Measurements from ENCODE around the gene CREM.

Gene CREM

DNA sequence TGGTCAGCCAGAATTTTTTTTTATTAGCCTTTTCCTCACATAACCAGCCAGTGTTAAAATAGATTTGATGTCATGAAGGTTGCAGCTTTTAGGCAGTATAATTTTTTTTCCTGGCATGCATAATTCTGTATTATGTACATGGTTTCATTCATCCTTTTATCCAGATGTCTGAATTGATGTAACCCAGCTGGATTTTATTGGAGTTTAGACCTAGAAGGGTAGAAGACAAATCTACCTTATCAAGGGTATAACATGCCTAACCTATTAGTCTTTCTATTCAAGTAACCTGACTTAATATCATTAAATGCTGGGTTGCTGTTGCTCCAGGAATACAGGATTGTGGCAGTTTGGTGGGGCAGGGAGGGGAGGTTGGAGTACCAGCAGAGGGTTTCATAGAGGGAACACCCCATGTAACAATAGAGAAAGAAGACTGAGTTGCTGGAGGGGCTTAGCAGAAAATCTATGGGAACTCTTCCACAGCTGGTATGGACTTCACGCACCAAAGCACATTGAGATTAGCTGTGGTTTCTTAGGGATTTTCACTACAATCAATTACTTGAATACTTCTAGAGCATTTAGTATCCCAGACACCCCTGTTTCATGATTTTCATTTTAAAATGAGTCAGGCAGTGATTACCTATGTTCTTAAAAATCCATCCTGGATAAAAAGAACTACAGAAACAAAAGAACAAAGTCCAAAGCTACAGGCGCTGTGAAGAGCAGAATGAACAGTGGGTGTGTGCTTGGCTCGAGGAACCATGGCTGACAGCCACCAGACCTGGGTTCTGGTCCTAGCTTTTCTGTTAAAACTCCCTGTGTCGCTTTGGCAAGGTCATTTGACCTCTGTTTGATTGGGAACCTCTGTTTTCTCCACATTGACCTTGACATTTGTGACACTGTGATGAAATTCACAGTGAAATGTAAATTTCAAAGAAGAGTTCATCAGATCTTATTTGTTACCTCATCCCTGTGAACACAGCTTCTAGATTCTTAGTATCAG, 93.5 kb downstream of the CREM start:
- FAIRE-seq, result no peak
- DNase-seq (ENCODE audit: insufficient read length, low spot score), result no peak
- TF ChIP-seq PAX5 (IDR thresholded peaks at IDR 0.05; ENCODE audit: insufficient read depth, low read length, severe bottlenecking), result no peak
- TF ChIP-seq POLR2AphosphoS5 (IDR thresholded peaks at IDR 0.05; ENCODE audit: low read depth, low read length), result no peak
- no peak for TF ChIP-seq TAF1 (IDR thresholded peaks at IDR 0.05; ENCODE audit: low read depth, low read length)
- TF ChIP-seq SPI1 (IDR thresholded peaks at IDR 0.05; ENCODE audit: low read depth, low read length), result no peak
- no peak for TF ChIP-seq POLR2A (IDR thresholded peaks at IDR 0.05; ENCODE audit: low read depth, low read length)
- no peak for TF ChIP-seq POU2F2 (IDR thresholded peaks at IDR 0.05; ENCODE audit: low read depth, low read length)

DNA sequence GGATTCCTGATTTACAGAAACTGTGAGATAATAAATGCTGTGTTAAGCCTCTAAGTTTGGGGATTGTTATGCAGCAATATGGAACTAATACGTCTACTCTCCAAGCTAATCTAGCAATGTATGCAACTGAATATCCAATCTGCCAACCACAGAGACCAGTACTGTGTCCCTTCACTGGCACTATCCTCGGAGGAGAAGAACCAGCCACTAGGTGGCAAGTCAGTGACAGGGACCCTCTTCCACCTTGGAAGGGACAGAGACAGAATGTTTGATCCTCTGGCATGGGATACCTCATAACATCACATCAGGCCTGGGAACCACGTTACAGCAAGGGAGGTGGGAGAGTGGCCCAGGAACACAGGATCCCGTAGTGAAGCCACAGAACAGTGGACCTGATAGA, 96.4 kb downstream of the CREM start:
- TF ChIP-seq SPI1 (IDR thresholded peaks at IDR 0.05; ENCODE audit: low read depth, low read length), result no peak
- no peak for TF ChIP-seq POU2F2 (IDR thresholded peaks at IDR 0.05; ENCODE audit: low read depth, low read length)
- no peak for TF ChIP-seq TAF1 (IDR thresholded peaks at IDR 0.05; ENCODE audit: low read depth, low read length)
- no peak for TF ChIP-seq POLR2AphosphoS5 (IDR thresholded peaks at IDR 0.05; ENCODE audit: low read depth, low read length)
- TF ChIP-seq POLR2A (IDR thresholded peaks at IDR 0.05; ENCODE audit: low read depth, low read length), result no peak
- no peak for TF ChIP-seq PAX5 (IDR thresholded peaks at IDR 0.05; ENCODE audit: insufficient read depth, low read length, severe bottlenecking)
- DNase-seq (ENCODE audit: insufficient read length, low spot score) (no peak), FAIRE-seq (no peak)

DNA sequence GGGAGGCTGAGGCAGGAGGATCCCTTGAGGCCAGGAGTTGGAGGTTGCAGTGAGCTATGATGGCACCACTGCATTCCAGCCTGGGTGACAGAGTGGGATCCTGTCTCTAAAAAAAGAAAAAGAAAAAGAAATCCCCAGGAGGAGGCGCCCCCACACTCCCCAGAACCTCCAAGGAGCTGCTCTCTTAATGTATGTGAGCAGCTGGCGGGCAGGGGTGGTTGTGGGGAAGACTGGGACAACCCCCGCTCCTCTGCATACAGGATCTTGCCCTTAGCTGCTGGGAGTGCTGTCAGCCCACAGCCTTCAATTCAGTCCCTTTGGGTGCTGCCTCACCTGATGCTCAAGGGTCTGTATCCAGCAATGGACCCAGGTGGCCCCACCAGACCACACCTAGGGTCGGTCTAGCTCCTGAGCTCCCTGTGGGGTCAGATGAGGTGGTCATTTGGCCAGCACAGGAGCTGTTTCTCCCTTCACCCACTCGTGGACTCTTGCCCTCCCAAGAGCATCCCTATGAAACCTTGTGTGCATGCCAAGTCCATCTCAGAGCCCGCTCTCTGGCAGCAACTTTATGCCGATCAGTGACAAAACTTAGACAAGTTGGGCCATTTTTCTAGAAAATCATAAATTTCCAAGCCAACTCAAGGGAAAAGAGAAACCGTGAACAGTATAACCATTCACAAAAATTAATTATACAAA, 97.5 kb downstream of the CREM start:
- no peak for TF ChIP-seq POLR2AphosphoS5 (IDR thresholded peaks at IDR 0.05; ENCODE audit: low read depth, low read length)
- no peak for TF ChIP-seq POU2F2 (IDR thresholded peaks at IDR 0.05; ENCODE audit: low read depth, low read length)
- no peak for TF ChIP-seq TAF1 (IDR thresholded peaks at IDR 0.05; ENCODE audit: low read depth, low read length)
- TF ChIP-seq SPI1 (IDR thresholded peaks at IDR 0.05; ENCODE audit: low read depth, low read length), result no peak
- no peak for TF ChIP-seq PAX5 (IDR thresholded peaks at IDR 0.05; ENCODE audit: insufficient read depth, low read length, severe bottlenecking)
- TF ChIP-seq POLR2A (IDR thresholded peaks at IDR 0.05; ENCODE audit: low read depth, low read length), result no peak
- DNase-seq (ENCODE audit: insufficient read length, low spot score), result no peak
- no peak for FAIRE-seq

DNA sequence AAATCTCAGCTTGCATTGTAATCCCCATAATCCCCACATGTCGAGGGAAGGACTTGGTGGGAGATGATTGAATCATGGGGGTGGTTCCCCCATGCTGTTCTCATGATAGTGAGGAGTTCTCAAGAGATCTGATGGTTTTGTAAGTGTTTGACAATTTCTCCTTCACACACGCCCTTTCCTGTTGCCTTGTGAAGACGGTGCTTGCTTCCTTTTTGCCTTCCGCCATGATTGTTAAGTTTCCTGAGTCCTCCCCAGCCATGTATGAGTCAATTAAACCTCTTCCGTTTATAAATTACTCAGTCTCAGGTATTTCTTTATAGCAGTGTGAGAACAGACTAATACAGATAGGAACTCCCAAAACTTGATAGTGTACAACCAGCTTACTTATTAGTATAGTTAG, 98.6 kb downstream of the CREM start:
- TF ChIP-seq POLR2AphosphoS5 (IDR thresholded peaks at IDR 0.05; ENCODE audit: low read depth, low read length), result no peak
- no peak for TF ChIP-seq POU2F2 (IDR thresholded peaks at IDR 0.05; ENCODE audit: low read depth, low read length)
- TF ChIP-seq PAX5 (IDR thresholded peaks at IDR 0.05; ENCODE audit: insufficient read depth, low read length, severe bottlenecking), result no peak
- no peak for TF ChIP-seq SPI1 (IDR thresholded peaks at IDR 0.05; ENCODE audit: low read depth, low read length)
- TF ChIP-seq TAF1 (IDR thresholded peaks at IDR 0.05; ENCODE audit: low read depth, low read length), result no peak
- TF ChIP-seq POLR2A (IDR thresholded peaks at IDR 0.05; ENCODE audit: low read depth, low read length), result no peak
- DNase-seq (ENCODE audit: insufficient read length, low spot score) (no peak), FAIRE-seq (no peak)

DNA sequence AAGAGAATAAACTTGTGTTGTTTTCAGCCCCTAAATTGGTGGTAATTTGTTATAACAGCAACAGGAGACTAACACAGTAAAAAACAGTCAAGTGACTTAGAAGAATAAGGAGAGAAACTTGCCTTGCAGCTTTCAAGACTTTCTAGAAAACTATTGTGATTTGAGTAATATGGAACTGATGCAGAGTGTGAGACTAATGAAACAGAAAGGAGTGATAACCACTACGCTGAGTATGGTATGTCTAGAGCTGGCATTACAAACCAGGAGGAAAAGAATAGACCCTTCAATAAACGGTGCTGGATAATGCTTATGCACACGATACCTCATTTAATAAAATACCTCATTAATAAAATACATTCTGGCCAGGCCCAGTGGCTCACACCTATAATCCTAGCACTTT, 99.9 kb downstream of the CREM start:
- DNase-seq (ENCODE audit: insufficient read length, low spot score) (no peak), FAIRE-seq (no peak)
- TF ChIP-seq SPI1 (IDR thresholded peaks at IDR 0.05; ENCODE audit: low read depth, low read length), result no peak
- TF ChIP-seq TAF1 (IDR thresholded peaks at IDR 0.05; ENCODE audit: low read depth, low read length), result no peak
- no peak for TF ChIP-seq PAX5 (IDR thresholded peaks at IDR 0.05; ENCODE audit: insufficient read depth, low read length, severe bottlenecking)
- no peak for TF ChIP-seq POLR2A (IDR thresholded peaks at IDR 0.05; ENCODE audit: low read depth, low read length)
- no peak for TF ChIP-seq POU2F2 (IDR thresholded peaks at IDR 0.05; ENCODE audit: low read depth, low read length)
- no peak for TF ChIP-seq POLR2AphosphoS5 (IDR thresholded peaks at IDR 0.05; ENCODE audit: low read depth, low read length)

DNA sequence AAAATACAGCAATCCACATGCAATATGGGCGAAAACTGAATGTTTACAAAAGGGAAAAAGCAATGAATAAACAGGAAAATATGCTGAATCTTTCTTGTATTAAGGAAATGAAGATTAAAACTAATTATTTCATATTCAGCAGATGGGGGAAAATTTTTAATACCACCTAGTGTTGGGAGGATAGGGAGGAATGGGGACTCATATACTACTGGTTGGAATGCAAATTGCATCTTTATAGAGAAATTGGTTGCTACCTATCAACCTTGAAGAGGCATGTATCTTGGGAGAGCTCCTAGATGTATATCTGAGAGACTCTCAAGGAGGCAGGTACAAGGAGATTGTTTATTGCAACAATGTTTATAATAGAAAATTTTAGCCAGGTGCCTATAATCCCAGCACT, 101.4 kb downstream of the CREM start:
- no peak for DNase-seq (ENCODE audit: insufficient read length, low spot score)
- TF ChIP-seq POLR2AphosphoS5 (IDR thresholded peaks at IDR 0.05; ENCODE audit: low read depth, low read length) (no peak), POU2F2 (IDR thresholded peaks at IDR 0.05; ENCODE audit: low read depth, low read length) (no peak), POLR2A (IDR thresholded peaks at IDR 0.05; ENCODE audit: low read depth, low read length) (no peak), SPI1 (IDR thresholded peaks at IDR 0.05; ENCODE audit: low read depth, low read length) (no peak), PAX5 (IDR thresholded peaks at IDR 0.05; ENCODE audit: insufficient read depth, low read length, severe bottlenecking) (no peak), TAF1 (IDR thresholded peaks at IDR 0.05; ENCODE audit: low read depth, low read length) (no peak)
- no peak for FAIRE-seq

DNA sequence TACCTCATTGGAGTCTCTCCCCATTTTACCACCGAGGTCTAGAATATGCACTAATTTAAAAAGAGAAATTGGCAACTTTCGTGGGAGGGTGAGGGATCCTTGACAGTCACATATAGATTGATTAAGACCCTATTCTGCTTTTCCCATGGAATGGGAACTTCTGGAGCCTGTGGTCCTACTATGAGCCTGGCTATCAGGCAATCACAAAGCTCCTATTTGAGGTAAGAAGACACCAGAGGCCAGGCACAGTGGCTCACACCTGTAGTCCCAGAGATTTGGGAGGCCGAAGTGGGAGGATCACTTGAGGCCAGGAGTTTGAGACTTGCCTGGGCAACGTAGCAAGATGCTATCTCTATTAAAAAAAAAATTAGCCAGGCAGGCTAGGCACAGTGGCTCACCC, 105.0 kb downstream of the CREM start:
- DNase-seq (ENCODE audit: insufficient read length, low spot score) (no peak), FAIRE-seq (no peak)
- TF ChIP-seq TAF1 (IDR thresholded peaks at IDR 0.05; ENCODE audit: low read depth, low read length), result no peak
- no peak for TF ChIP-seq POLR2AphosphoS5 (IDR thresholded peaks at IDR 0.05; ENCODE audit: low read depth, low read length)
- no peak for TF ChIP-seq POU2F2 (IDR thresholded peaks at IDR 0.05; ENCODE audit: low read depth, low read length)
- no peak for TF ChIP-seq PAX5 (IDR thresholded peaks at IDR 0.05; ENCODE audit: insufficient read depth, low read length, severe bottlenecking)
- no peak for TF ChIP-seq SPI1 (IDR thresholded peaks at IDR 0.05; ENCODE audit: low read depth, low read length)
- TF ChIP-seq POLR2A (IDR thresholded peaks at IDR 0.05; ENCODE audit: low read depth, low read length), result no peak

DNA sequence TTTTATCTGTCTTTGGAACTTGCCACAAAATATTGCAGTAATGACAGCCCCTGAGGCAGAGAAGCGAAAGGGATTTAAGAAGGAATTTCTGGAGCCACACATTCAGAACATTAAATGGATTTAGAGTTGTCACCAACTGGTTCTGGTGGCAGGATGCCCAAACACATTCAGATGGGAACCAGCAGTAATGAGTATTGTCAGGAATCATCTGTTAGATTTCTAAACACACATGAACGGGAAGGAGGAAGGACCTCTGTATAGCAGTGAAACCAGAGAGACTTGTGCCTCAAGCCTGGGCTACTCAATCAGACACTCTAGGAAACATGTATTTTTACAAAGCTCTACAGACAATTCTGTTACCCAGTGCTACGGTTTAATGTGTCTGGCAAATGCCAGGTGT, 105.9 kb downstream of the CREM start:
- DNase-seq (ENCODE audit: insufficient read length, low spot score), result no peak
- no peak for FAIRE-seq
- TF ChIP-seq POLR2A (IDR thresholded peaks at IDR 0.05; ENCODE audit: low read depth, low read length) (no peak), POLR2AphosphoS5 (IDR thresholded peaks at IDR 0.05; ENCODE audit: low read depth, low read length) (no peak), TAF1 (IDR thresholded peaks at IDR 0.05; ENCODE audit: low read depth, low read length) (no peak), PAX5 (IDR thresholded peaks at IDR 0.05; ENCODE audit: insufficient read depth, low read length, severe bottlenecking) (no peak), SPI1 (IDR thresholded peaks at IDR 0.05; ENCODE audit: low read depth, low read length) (no peak)

DNA sequence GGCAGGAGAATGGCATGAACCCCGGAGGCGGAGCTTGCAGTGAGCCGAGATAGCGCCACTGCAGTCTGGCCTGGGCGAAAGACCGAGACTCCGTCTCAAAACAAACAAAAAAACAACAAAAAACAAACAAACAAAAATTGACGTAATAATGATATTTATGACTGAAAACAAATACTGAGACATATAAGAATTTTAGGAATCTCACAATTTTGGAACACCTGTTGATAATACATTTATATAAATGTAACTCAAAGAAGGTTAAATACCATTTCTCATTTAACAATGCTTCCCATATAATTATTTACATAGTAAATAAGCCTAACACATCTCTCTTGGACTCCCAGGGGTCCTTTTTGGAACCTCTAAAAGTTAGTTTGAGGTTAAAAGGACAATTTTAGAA, 107.4 kb downstream of the CREM start:
- no peak for TF ChIP-seq POLR2AphosphoS5 (IDR thresholded peaks at IDR 0.05; ENCODE audit: low read depth, low read length)
- TF ChIP-seq PAX5 (IDR thresholded peaks at IDR 0.05; ENCODE audit: insufficient read depth, low read length, severe bottlenecking), result no peak
- no peak for TF ChIP-seq TAF1 (IDR thresholded peaks at IDR 0.05; ENCODE audit: low read depth, low read length)
- TF ChIP-seq POU2F2 (IDR thresholded peaks at IDR 0.05; ENCODE audit: low read depth, low read length), result no peak
- TF ChIP-seq SPI1 (IDR thresholded peaks at IDR 0.05; ENCODE audit: low read depth, low read length), result no peak

More for the DNA sequence above, 107.4 kb downstream of the CREM start:
- no peak for FAIRE-seq
- no peak for DNase-seq (ENCODE audit: insufficient read length, low spot score)

Data from GM12891 (cell line).